HG02943 (cell line): ENCODE results near the gene STARD5.

ENCODE experiments used
- ATAC-seq: cut with Tn5 transposase; IDR thresholded peaks from one replicate; pipeline ENCODE4 v1.9.1; 2021; ENCODE audit warnings: mild to moderate bottlenecking, low read depth, moderate library complexity; ENCODE audit not compliant: unreplicated experiment

Gene STARD5

GRCh38 chr15:81261172-81261811, 62.6 kb downstream of the STARD5 start:
- no peak for ATAC-seq

GRCh38 chr15:81259760-81260298, 64.1 kb downstream of the STARD5 start:
- no peak for ATAC-seq
